ENCODE results near the gene BCAS1.

BCAS1 gene

GRCh38 chr20:53944796-53945195 is 125.6 kb downstream of the BCAS1 start:
- H3K79me2 ChIP-seq (ENCODE audit: low read length): peaks cover 9% of the 10 kb centered on the region

DNA sequence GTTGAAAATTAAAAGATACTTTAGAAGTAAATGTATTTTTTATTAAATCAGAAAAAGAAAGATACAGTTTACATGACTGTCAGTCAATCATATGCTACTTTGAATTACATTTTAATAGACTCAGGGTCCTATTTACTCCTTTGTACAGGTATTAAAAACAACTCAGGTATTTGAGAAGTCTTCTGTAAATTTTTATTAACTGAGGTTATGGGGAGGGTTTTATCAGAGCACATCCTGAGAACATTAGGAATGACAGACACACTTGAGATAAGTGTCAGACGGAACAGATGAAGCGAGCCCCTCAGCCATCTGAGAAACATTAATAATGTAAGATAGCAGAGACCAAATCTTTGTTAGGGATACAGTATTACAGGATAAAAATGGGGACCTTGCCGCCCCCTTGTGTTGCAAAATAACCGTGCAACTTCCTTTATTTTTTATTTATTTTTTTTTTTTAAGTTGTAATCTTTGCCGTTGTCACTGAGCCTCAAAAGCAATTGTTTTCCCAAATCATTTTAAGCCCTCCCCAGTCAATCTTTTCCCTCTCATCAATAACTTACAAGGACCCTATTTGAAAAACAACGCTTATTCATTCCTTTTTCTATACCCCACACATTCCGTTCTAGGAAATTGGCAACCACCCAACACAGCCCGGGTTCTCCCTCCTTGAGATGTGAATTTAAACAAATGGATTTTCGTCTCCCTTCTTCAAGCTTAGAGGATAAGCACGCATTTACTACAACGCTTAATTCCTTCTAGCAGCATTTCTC is 126.7 kb downstream of the BCAS1 start:
- H4K20me1 ChIP-seq (ENCODE audit: insufficient read depth, low read length): no peaks in the 10 kb centered on the region
- no peaks in the 10 kb centered on the region for H3K9me3 ChIP-seq (replicated peaks; ENCODE audit: insufficient read depth, low read length)
- no peak overlapping the region for H3K9ac ChIP-seq (ENCODE audit: low read length)
- no peak overlapping the region for H3K4me2 ChIP-seq (ENCODE audit: low read depth, low read length)
- peak overlapping the region; percentile 96; the same call in 1 of the 2 replicates for H3K27ac ChIP-seq (ENCODE audit: low read length)
- no peaks in the 10 kb centered on the region for H3K9me2 ChIP-seq (replicated peaks; ENCODE audit: insufficient read depth, low read length)
- no peak overlapping the region for H3K4me3 ChIP-seq (ENCODE audit: low read length)
- H3F3A ChIP-seq (ENCODE audit: insufficient read depth, low read length): peaks cover 27% of the 10 kb centered on the region
- H3K36me3 ChIP-seq (replicated peaks; ENCODE audit: insufficient read depth, low read length): no peaks in the 10 kb centered on the region
- peaks cover 13% of the 10 kb centered on the region for H3K79me2 ChIP-seq (ENCODE audit: low read length)
- H3K4me1 ChIP-seq (ENCODE audit: low read length): peaks cover 51% of the 10 kb centered on the region
- H3K27me3 ChIP-seq (replicated peaks; ENCODE audit: insufficient read depth, low read length): no peaks in the 10 kb centered on the region
- peak; percentile 51 for TF ChIP-seq CTCF (IDR thresholded peaks at IDR 0.05; ENCODE audit: low read length)
- no peak for TF ChIP-seq EZH2 (optimal IDR thresholded peaks at IDR 0.05; ENCODE audit: low read depth, low read length)
- no peak for DNase-seq
- H2AFZ ChIP-seq (ENCODE audit: low read length): no peak overlapping the region

More at GRCh38 chr20:53944796-53945195, 125.6 kb downstream of the BCAS1 start:
- no peaks in the 10 kb centered on the region for H3K27me3 ChIP-seq (replicated peaks; ENCODE audit: insufficient read depth, low read length)
- no peaks in the 10 kb centered on the region for H4K20me1 ChIP-seq (ENCODE audit: insufficient read depth, low read length)
- H3K4me2 ChIP-seq (ENCODE audit: low read depth, low read length): no peak overlapping the region
- peaks cover 51% of the 10 kb centered on the region for H3K4me1 ChIP-seq (ENCODE audit: low read length)
- H3K36me3 ChIP-seq (replicated peaks; ENCODE audit: insufficient read depth, low read length): no peaks in the 10 kb centered on the region
- H2AFZ ChIP-seq (ENCODE audit: low read length): no peak overlapping the region
- H3K9me3 ChIP-seq (replicated peaks; ENCODE audit: insufficient read depth, low read length): no peaks in the 10 kb centered on the region
- no peak overlapping the region for H3K4me3 ChIP-seq (ENCODE audit: low read length)
- peaks cover 27% of the 10 kb centered on the region for H3F3A ChIP-seq (ENCODE audit: insufficient read depth, low read length)
- no peak overlapping the region for H3K27ac ChIP-seq (ENCODE audit: low read length)
- DNase-seq: no peak
- TF ChIP-seq EZH2phosphoT487 (IDR thresholded peaks at IDR 0.05; ENCODE audit: low read length) (no peak), EZH2 (optimal IDR thresholded peaks at IDR 0.05; ENCODE audit: low read depth, low read length) (no peak), CTCF (IDR thresholded peaks at IDR 0.05; ENCODE audit: low read length) (no peak)
- no peak overlapping the region for H3K9ac ChIP-seq (ENCODE audit: low read length)
- no peaks in the 10 kb centered on the region for H3K9me2 ChIP-seq (replicated peaks; ENCODE audit: insufficient read depth, low read length)

GRCh38 chr20:53942973-53943372 is 127.4 kb downstream of the BCAS1 start:
- Histone ChIP-seq H3K27me3 (replicated peaks; ENCODE audit: insufficient read depth, low read length) (no peaks in the 10 kb centered on the region), H3K9me2 (replicated peaks; ENCODE audit: insufficient read depth, low read length) (no peaks in the 10 kb centered on the region), H3K27ac (ENCODE audit: low read length) (peak overlapping the region; percentile 96; the same call in 1 of the 2 replicates), H3K9ac (ENCODE audit: low read length) (no peak overlapping the region), H2AFZ (ENCODE audit: low read length) (no peak overlapping the region), H3F3A (ENCODE audit: insufficient read depth, low read length) (peaks cover 27% of the 10 kb centered on the region), H4K20me1 (ENCODE audit: insufficient read depth, low read length) (no peaks in the 10 kb centered on the region), H3K9me3 (replicated peaks; ENCODE audit: insufficient read depth, low read length) (no peaks in the 10 kb centered on the region), H3K79me2 (ENCODE audit: low read length) (peaks cover 14% of the 10 kb centered on the region), H3K4me3 (ENCODE audit: low read length) (no peak overlapping the region), H3K4me2 (ENCODE audit: low read depth, low read length) (no peak overlapping the region; the same call in 1 of the 2 replicates), H3K4me1 (ENCODE audit: low read length) (peaks cover 46% of the 10 kb centered on the region), H3K36me3 (replicated peaks; ENCODE audit: insufficient read depth, low read length) (no peaks in the 10 kb centered on the region)
- TF ChIP-seq CTCF (IDR thresholded peaks at IDR 0.05; ENCODE audit: low read length): no peak
- TF ChIP-seq EZH2 (optimal IDR thresholded peaks at IDR 0.05; ENCODE audit: low read depth, low read length): no peak
- no peak for TF ChIP-seq EZH2phosphoT487 (IDR thresholded peaks at IDR 0.05; ENCODE audit: low read length)
- DNase-seq: no peak
